Measurements from ENCODE around the gene PDE6C.
"Not testable (repeated sequence)": the region's sequence is repeated elsewhere in the genome, so short reads cannot be mapped to it uniquely, and the experiment has no call there.

PDE6C gene

DNA sequence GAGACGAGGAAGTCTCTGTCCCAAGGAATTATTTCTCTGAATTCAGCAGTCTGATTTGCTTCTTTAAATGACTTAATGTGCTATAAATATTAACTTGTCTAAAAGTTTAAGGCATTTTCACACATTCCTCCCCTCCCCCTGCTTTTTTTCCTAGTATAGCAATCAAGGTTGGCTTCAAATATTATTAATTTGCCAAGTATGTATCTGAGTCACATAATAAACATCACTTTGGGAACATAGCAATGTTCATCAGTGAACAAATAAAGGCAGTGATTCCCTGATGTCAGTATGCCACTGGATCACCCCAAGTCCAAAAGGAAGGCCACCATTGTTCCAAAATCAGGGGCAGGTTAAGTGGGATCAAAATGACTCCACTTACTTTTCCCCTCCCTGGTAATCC, 40.5 kb downstream of the PDE6C start:
- DNase-seq: no peak

DNA sequence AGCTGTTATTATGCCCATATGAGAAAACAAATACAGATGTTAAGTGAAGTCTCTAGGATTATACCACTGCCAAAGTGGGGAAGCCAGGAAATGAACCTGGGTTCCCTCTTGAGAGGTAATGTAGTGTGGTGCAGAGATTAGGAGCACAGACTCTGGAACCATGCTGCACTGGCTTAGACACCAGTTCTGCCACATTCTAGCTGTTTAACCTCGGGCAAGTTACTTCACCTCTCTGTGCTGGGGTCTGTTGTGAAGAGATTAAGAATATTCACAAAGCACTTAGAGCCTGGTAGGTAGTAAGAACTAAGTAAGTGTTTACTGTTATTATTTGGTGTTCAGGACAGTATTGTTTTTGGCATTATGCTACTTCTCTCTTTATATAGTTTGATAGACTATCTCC, 41.9 kb downstream of the PDE6C start:
- DNase-seq: no peak

GRCh38 chr10:93656155-93656554, 43.8 kb downstream of the PDE6C start:
- no peak for DNase-seq

DNA sequence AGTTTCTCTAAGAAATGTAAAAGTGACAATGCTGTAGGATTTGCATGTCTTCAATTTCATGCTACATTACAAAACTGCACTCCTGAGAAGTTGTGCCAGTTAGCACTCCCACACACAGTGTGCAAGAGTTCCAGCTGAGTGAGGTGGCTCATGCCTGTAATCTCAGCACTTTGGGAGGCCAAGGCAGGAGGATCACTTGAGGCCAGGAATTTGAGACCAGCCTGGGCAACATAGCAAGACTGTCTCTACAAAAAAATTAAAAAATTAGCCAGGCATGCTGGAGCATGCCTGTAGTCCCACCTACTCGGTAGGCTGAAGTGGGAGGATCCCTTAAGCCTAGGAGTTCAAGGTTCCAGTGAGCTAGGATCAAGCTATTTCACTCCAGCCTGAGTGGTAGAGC, 45.4 kb downstream of the PDE6C start:
- DNase-seq: no peak

DNA sequence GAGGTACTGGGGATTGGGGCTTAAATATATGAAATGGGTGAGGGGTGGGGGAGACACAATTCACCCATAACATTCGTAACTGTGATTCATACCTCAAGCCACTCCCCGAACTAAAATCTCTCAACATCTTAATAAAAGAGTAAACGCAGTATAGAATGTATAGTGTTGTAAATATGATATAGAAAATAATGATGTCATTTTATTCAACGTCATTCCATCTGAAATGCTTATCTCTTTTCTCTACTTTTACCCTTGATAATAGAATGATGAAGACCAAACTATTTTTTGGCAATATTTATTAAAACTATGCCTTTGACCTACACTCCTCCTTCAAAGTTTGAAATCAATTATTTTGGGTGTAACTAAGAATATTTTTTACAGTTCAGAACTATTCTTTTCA, 53.7 kb downstream of the PDE6C start:
- DNase-seq: no peak

DNA sequence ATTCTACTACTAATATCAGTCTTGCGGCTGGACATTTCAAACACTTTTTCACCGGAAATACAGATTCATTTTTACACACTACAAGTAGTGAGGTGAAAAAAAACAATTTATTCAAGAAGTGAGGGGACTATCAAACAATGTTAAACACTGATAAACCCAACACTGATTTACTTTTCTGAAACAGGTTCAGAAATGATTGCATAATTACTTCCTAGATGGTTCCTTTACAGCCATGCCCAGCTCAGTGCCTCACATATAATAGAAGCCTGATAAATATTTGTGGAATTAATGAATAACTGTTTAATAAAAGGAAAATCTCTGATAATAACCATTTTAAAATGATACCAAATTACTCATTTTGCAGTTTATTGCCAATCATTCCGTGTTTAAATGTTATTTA, 55.5 kb downstream of the PDE6C start:
- no peak for DNase-seq

- no peak for DNase-seq
Observed at GRCh38 chr10:93670372-93670771, 58.0 kb downstream of the PDE6C start.

- DNase-seq: no peak
Observed at GRCh38 chr10:93671042-93671441, 58.7 kb downstream of the PDE6C start.

DNA sequence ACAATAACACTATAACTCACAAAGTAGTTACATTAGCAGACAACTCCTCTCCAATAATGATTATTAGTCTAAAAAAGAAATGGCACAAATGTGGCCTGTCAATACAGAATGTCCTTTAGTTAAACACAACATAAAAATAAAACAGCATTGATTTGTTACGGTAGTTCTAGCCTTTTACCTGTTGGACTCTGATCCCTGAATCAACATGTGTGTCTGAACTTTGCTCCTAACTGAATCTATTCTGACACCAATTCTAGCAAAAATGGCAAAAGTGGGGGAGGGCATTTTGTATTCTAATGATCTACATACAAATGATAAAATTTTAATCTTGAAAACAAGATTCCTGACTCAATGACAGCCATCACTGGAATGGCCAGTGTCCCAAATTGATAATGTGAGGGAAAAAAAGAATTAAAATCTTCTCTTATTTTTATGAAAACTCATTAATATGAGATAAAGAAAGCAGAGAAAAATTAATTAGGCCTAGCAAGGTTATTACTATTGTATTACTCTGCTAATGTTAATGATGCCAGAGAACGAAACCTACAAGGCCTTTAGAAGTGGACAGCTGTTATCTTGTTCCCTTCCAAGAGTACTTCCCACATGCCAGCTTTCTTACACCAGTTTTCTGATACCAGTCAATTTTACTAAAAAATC, 59.8 kb downstream of the PDE6C start:
- DNase-seq: no peak

GRCh38 chr10:93672890-93673289, 60.6 kb downstream of the PDE6C start:
- no peak for DNase-seq

DNA sequence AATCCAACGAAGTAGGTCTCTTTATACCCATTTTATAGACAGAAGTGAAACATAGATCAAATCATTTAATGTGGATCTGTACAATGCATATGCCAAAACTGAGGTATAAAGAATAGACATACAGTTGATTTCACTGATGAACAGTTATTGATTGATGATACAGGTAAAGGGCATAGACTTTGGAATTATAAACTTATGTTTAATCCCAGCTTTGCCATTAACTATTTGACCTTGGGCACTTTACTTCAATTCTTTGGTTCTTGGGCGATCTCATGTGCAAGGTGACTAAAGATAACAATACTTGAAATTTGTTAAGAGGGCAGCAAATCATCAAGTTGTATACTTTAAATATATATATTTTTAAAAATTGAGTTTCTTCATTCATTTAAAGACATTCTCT, 61.5 kb downstream of the PDE6C start:
- DNase-seq: no peak

DNA sequence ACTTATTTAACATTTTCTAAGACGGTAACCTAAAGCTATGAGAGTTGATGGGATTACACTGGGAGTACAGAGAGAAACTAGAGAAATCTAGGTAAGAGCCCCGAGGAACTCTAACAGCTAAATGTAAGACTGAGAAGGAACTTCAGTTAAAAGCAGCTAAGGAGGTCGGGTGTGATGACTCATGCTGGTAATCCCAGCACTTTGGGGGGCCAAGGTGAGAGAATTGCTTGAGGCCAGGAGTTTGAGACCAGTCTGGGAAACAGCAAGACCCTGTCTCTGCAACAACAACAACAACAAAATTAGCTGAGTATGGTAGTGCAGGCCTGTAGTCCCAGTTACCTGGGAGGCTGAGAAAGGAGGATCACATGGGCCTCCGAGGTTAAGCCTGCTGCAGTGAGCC, 66.0 kb downstream of the PDE6C start:
- DNase-seq: no peak

GRCh38 chr10:93678805-93679587, 66.7 kb downstream of the PDE6C start:
- DNase-seq: no peak

DNA sequence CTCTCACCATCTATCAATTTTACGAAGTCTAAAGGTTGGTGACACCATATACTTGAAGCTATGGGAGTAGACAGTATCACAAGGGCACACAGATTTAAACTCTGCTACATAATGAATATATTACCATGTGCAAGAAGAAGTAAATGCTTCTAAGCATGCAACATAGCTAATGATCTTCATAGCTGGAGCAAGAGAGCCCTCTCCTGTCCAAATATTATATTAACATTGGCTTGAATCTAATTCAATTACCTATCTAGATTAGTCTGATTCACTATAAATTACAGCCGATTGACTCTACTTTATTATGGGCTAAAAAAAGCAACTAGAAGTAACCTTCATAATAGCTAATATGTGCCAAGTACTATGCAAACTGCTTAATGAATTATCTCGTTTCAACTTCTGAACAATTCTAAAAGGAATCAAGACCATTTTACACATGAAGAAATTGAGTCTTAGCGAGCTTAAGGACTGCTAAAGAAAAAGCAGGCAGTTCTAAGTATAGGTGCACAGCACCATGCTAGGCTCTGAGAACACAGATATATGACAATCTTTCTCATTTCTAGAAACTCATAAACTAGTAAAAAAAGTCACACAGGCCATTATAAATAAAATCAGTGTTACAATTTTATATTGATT, 68.2 kb downstream of the PDE6C start:
- DNase-seq: peak; percentile 57 to 68

GRCh38 chr10:93687737-93688136, 75.4 kb downstream of the PDE6C start:
- no peak for DNase-seq

GRCh38 chr10:93695740-93696139, 83.4 kb downstream of the PDE6C start:
- DNase-seq: no peak

DNA sequence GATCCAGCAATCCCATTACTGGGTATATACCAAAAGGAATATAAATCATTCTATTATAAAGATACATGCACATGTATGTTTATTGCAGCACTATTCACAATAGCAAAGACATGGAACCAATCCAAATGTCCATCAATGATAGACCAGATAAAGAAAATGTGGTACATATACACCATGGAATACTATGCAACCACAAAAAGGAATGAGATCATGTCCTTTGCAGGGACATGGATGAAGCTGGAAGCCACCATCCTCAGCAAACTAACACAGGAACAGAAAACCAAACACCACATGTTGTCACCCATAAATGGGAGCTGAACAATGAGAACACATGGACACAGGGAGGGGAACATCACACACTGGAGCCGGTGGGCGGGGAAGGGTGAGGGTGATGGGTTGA, 84.2 kb downstream of the PDE6C start:
- not testable (repeated sequence) for DNase-seq

- DNase-seq: no peak
Observed at GRCh38 chr10:93697207-93697606, 84.9 kb downstream of the PDE6C start.

DNA sequence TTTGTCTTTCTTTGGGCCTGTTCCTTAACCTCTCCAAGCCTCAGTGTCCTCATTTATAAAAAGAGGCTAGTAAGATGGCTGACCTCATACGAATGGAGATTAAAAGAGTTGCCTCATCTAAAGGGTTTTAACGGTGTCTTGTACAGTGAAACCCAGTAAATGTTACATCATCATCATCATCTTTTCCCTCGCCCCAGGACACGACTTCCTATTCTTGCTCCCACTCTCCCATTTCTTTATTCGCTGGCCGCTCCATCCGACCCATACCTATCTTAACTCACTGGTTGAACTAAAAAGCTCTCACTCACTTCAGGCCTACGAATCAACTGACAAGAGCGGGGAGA, 89.5 kb downstream of the PDE6C start:
- peak; percentile 55 to 67 for DNase-seq

DNA sequence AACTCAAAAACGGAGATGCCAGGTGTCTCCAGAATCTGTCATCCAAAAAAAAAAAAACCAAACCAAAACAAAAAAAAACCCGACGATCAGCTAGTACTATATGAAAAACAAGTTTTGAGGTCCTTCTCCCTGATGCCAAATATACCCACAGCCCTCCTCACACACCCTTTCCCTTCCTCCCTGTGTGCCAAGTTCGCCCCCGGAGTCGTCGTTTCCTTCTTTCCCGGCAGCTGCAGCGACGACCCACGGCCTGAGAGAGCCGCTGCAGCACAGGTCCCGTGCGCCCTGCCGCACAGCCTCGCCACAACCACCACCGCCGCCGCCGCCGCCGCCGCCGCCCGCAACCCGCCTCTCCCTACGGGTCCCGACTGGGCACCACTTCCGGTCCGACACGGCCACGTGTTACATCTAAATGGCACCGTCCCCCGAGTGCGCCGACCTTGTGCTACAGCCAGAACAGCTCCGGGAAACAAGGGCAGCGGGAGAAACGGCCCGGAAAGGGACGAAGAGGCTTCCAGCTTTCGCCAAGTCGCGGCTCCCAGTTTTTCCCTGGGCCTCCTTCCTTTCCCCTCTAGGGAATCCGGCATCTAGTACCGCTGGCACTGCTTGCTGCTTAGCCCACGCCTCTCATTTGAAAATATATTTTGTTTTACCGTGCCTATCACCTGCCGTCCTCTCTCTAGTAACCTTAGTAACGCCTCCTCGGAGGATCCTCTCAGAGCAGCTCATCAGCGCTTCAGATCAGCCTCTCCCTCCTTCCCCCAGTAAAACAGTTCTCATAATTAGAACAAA, 90.1 kb downstream of the PDE6C start, which contains the start of gene FRA10AC1:
Gene FRA10AC1 (minus strand): TSS at position 383 of the 792 bp plus-strand sequence. CDS start 2,486 bp downstream, outside the sequence.
- DNase-seq: peak; percentile 68

DNA sequence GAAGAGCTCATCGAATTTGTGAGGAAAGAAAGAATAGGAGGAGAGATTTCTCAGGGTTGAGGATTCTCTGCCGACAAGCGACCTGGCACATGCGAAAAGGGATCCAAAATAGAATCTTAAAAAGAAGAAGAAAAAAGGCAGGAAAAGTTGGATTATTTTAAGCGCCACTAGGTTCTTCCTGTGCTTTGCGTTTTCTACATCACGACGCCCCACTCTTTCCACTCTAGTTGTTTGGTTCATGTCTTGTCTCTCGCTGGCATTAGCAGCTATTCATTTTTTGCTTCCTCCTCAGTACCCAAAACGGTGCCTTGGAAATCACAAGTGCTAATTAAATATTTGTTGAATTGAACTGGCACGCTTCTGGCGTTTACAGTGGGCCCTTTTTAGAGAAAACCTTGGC, 90.7 kb downstream of the PDE6C start:
- DNase-seq: no peak

GRCh38 chr10:93703841-93704240, 91.5 kb downstream of the PDE6C start:
- DNase-seq: no peak

GRCh38 chr10:93704451-93704850, 92.1 kb downstream of the PDE6C start:
- no peak for DNase-seq

Measured in AML-193 (cell line).